ENCODE results near the gene FAM210A. TPM values are rescaled to one million over a fixed set of nuclear protein-coding genes. Genes with fewer than 3 reads are reported as not detected.

The FAM210A gene
- total RNA-seq, 1 experiment from 2014 or later = 26.2 TPM

DNA sequence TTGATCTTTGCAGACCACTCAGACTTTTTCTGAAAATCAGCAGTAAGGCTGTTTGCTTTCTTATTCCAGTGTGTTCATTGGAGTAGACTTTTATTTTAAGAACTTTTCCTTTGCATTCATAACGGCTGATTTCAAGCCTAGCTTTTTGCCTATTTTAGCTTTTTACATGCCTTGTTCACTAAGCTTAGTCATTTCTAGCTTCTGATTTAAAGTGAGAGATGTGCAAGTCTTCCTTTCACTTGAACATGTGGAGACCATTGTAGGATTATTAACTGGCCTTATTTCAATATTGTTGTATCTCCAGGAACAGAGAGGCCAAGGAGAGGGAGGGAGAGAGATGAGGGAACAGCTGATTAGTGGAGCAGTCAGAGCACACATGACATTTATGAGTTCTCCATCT is 32.3 kb upstream of the FAM210A start:
- no peak overlapping the region for H2AFZ ChIP-seq (ENCODE audit: low read depth, low read length, poor library complexity, severe bottlenecking)
- ATAC-seq = no peak
- H3K4me2 ChIP-seq (ENCODE audit: low read length) = no peak overlapping the region
- ChIA-PET RAD21 (ENCODE audit: low non-redundant PET in 1 of 2, low total read pairs in 2 of 2, uncharacterized antibody in 2 of 2, unreplicated experiment in 2 of 2) (no interaction called here), POLR2A (no interaction called here), CTCF (no interaction called here)
- H4K20me1 ChIP-seq (ENCODE audit: insufficient read depth) = no peaks in the 10 kb centered on the region
- TF ChIP-seq MAX (IDR thresholded peaks at IDR 0.05) (no peak), SRF (IDR thresholded peaks at IDR 0.05; ENCODE audit: low read depth) (no peak), RAD21 (IDR thresholded peaks at IDR 0.05; ENCODE audit: low read depth) (no peak), SP1 (IDR thresholded peaks at IDR 0.05; ENCODE audit: low read depth) (no peak), SIN3A (IDR thresholded peaks at IDR 0.05; ENCODE audit: low read depth) (no peak), ATF3 (IDR thresholded peaks at IDR 0.05) (no peak), EZH2 (IDR thresholded peaks at IDR 0.05) (no peak), ZNF274 (IDR thresholded peaks at IDR 0.05; ENCODE audit: low read depth, low read length) (no peak), ELF1 (IDR thresholded peaks at IDR 0.05; ENCODE audit: borderline replicate concordance, low read depth) (no peak), POLR2AphosphoS5 (IDR thresholded peaks at IDR 0.05; ENCODE audit: low read depth, low read length) (no peak), POLR2A (IDR thresholded peaks at IDR 0.05; ENCODE audit: borderline replicate concordance, extremely low read depth, insufficient read depth, insufficient read length) (no peak), CTCF (IDR thresholded peaks at IDR 0.05 in 2 of 3, conservative IDR thresholded peaks at IDR 0.05 in 1 of 3; ENCODE audit: borderline replicate concordance in 1 of 3, insufficient read depth in 1 of 3, low read depth in 2 of 3, low read length in 2 of 3) (no peak)
- no peaks in the 10 kb centered on the region for H3K9me3 ChIP-seq (ENCODE audit: control insufficient read depth in 1 of 2, insufficient read depth in 1 of 2, low read depth in 1 of 2, low read length in 2 of 2)
- no TSS peak for BruUV-seq (replicated peaks)
- H3K27me3 ChIP-seq (ENCODE audit: insufficient read depth, low read length) = no peaks in the 10 kb centered on the region
- H3K9ac ChIP-seq (ENCODE audit: low read length) = no peak overlapping the region
- H3K4me1 ChIP-seq (ENCODE audit: control insufficient read depth in 1 of 2, insufficient read depth in 2 of 2, low read length in 2 of 2) = no peaks in the 10 kb centered on the region
- no peak overlapping the region for H3K4me3 ChIP-seq (replicated peaks in 1 of 2; ENCODE audit: low read depth in 1 of 2, low read length in 2 of 2)
- H3K36me3 ChIP-seq (ENCODE audit: control insufficient read depth in 1 of 2, insufficient read depth in 2 of 2, low read length in 2 of 2) = peaks cover 28 to 34% of the 10 kb centered on the region in 2 experiments
- intact Hi-C loops (cut with micrococcal nuclease) = no loop called here
- DNase-seq (ENCODE audit: low read depth, low spot score) = no peak
- no peak overlapping the region for H3K27ac ChIP-seq (ENCODE audit: low read depth, low read length)
- no peaks in the 10 kb centered on the region for H3K9me2 ChIP-seq (ENCODE audit: insufficient read depth)
- H3K79me2 ChIP-seq (ENCODE audit: insufficient read depth, low read length) = no peaks in the 10 kb centered on the region

Data from HCT116 (cell line).